Stomach (tissue), 9 donors: Measurements from ENCODE around the gene LANCL1. TPM values are rescaled to one million over a fixed set of nuclear protein-coding genes. Genes with fewer than 3 reads are reported as not detected.
"Not testable (repeated sequence)": the region's sequence is repeated elsewhere in the genome, so short reads cannot be mapped to it uniquely, and the experiment has no call there.

Source experiments
- DNase-seq, 2 donors: peaks; one replicate each; pipeline versions ENCODE4 v3.0.0 to v3.0.0-alpha.2; 2013 to 2019
- H3K27ac ChIP-seq, 5 donors: fragments of 200-600 bp in 4 of 5; sonication (generic) in 4 of 5; one replicate each; pipeline ENCODE4 v1.5.1; 2013 to 2019; ENCODE audit warnings: mild to moderate bottlenecking in 1 of 5, moderate library complexity in 1 of 5
- H3K27me3 ChIP-seq, 3 donors: fragments of 200-600 bp; sonication (generic); one replicate each; pipeline ENCODE4 v1.5.1; 2017 to 2019; ENCODE audit warnings: mixed run types in 1 of 3
- H3K36me3 ChIP-seq, 4 donors: fragments of 200-600 bp; sonication (generic); 1 replicate in 3 of 4; 2 replicates in 1 of 4; pipeline ENCODE4 v1.5.1; 2016 to 2019
- H3K4me1 ChIP-seq, 4 donors: fragments of 200-600 bp; sonication (generic); one replicate each; pipeline ENCODE4 v1.5.1; 2016 to 2019
- H3K4me3 ChIP-seq, 4 donors: fragments of 200-600 bp; sonication (generic) in 3 of 4; one replicate each; pipeline ENCODE4 v1.5.1; 2016 to 2019; ENCODE audit warnings: mild to moderate bottlenecking in 1 of 4
- H3K9me3 ChIP-seq, 4 donors: fragments of 200-600 bp; sonication (generic); one replicate each; pipeline ENCODE4 v1.5.1; 2016 to 2019
- CTCF ChIP-seq, 7 experiments: fragments of 450-650 bp in 4 of 7; fragments of 200-600 bp in 3 of 7; sonication (generic) in 3 of 7; IDR thresholded peaks; one replicate each; pipeline ENCODE4 v1.5.1; 2016 to 2019; ENCODE audit warnings: antibody characterized with exemption in 7 of 7, control low read depth in 2 of 7, mild to moderate bottlenecking in 1 of 7
- EP300 ChIP-seq: sonication (generic); formaldehyde crosslinking; IDR thresholded peaks from one replicate; pipeline ENCODE4 v1.6.1; 2017; ENCODE audit warnings: antibody characterized with exemption
- POLR2A ChIP-seq, 4 donors: fragments of 450-650 bp; IDR thresholded peaks; one replicate each; pipeline ENCODE4 v1.6.1; 2016; ENCODE audit warnings: antibody characterized with exemption in 4 of 4, control low read depth in 2 of 4, mild to moderate bottlenecking in 1 of 4, moderate library complexity in 1 of 4
- POLR2AphosphoS5 ChIP-seq, 3 donors: sonication (generic); formaldehyde crosslinking; IDR thresholded peaks; one replicate each; pipeline ENCODE4 v1.6.1; 2016; ENCODE audit warnings: antibody characterized with exemption in 3 of 3
- WGBS, 5 donors: extraction: QIAGEN DNeasy Blood & Tissue Kit in 3 of 5; methylation state at CpG; one replicate each; pipeline versions ENCODE4 v1.1.5 to v1.1.7; 2013 to 2018; 5-methylcytosine and 5-hydroxymethylcytosine counted together
- intact Hi-C: fragments of 100-400 bp; cut with DNase I; formaldehyde crosslinking; loops from one replicate; pipeline ENCODE4 v1.15.1; 2023; ENCODE audit warnings: low total_unique reads
- polyA plus RNA-seq, 3 donors: library from polyadenylated mRNA; stranded (reverse); fragments of 200-250 nt; gene quantifications; one replicate each; pipeline ENCODE4 v1.2.3, GENCODE V29; 2013
- total RNA-seq, 5 donors: library from RNA; depleted of rRNA; stranded (reverse); fragments of >200 nt; gene quantifications; one replicate each; pipeline versions ENCODE4 v1.1.0 to v1.2.3, GENCODE V29; 2014 to 2016
- donor health status: healthy with polysubstance abuse.
- donor health status: Bipolar disorder and iron deficiency.
- donor health status: healthy.

Gene LANCL1
- total and polyA plus RNA-seq, 8 donors: 0.87 to 49.6 (median 19.8) TPM

DNA sequence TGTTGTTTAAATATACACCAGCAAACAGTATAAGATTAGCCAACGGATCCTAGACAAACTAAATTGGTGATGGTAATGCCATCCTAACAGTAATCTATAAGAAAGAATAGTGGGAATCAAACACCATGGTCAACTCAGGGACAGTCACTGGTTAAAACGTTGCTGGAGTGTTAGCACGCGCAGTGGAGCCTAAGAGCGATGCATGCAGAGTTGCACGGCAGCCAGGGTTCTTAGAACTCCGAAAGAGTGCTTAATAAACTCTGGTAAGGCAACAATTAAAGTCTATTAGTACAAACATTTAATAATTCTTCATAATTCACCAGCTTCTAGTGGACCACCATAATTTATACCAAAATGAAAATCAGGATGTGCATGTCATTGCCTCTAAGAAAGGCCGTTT lies 22.2 kb downstream of the LANCL1 start:
- Histone ChIP-seq H3K27me3 (no peaks in the 10 kb centered on the region), H3K27ac (no peak overlapping the region), H3K9me3 (no peaks in the 10 kb centered on the region), H3K4me1 (no peaks in the 10 kb centered on the region), H3K4me3 (no peak overlapping the region), H3K36me3 (peaks cover 13 to 80% (median 55%) of the 10 kb centered on the region in 4 donors)
- intact Hi-C loops: no loop called here
- TF ChIP-seq EP300: no peak
- TF ChIP-seq POLR2AphosphoS5 (IDR thresholded peaks at IDR 0.05): no peak
- no peak for TF ChIP-seq POLR2A (IDR thresholded peaks at IDR 0.05)
- no peak for DNase-seq
- WGBS, 5 donors: 82 to 87% (median 85%) methylated on average over 8 of the region's 8 CpGs

GRCh38 chr2:210452194-210452593 lies 24.4 kb downstream of the LANCL1 start:
- no peak for DNase-seq
- WGBS, 5 donors: 96 to 100% (median 98%) methylated on average over 2 of the region's 2 CpGs

GRCh38 chr2:210450942-210451341 lies 25.6 kb downstream of the LANCL1 start:
- WGBS, 5 donors: 97 to 100% (median 98%) methylated on average over 3 of the region's 3 CpGs
- H3K27me3 ChIP-seq, intact Hi-C loops, H3K4me3 ChIP-seq, H3K27ac ChIP-seq, H3K4me1 ChIP-seq, DNase-seq: not testable (repeated sequence)
- Histone ChIP-seq H3K36me3 (peaks cover 10 to 64% (median 45%) of the 10 kb centered on the region in 4 donors), H3K9me3 (peaks cover 0 to 14% (median 5%) of the 10 kb centered on the region in 4 donors)

More at GRCh38 chr2:210452194-210452593, 24.4 kb downstream of the LANCL1 start:
- Histone ChIP-seq H3K36me3 (peaks cover 10 to 61% (median 47%) of the 10 kb centered on the region in 4 donors), H3K4me1 (no peaks in the 10 kb centered on the region), H3K4me3 (no peak overlapping the region), H3K9me3 (peaks cover 0 to 10% (median 3%) of the 10 kb centered on the region in 4 donors), H3K27me3 (no peaks in the 10 kb centered on the region), H3K27ac (no peak overlapping the region)
- intact Hi-C loops: no loop called here
- TF ChIP-seq POLR2A (IDR thresholded peaks at IDR 0.05): no peak
- no peak for TF ChIP-seq EP300
- no peak for TF ChIP-seq CTCF (IDR thresholded peaks at IDR 0.05)
- TF ChIP-seq POLR2AphosphoS5 (IDR thresholded peaks at IDR 0.05): no peak

GRCh38 chr2:210445732-210446131 lies 30.8 kb downstream of the LANCL1 start:
- H3K27me3 ChIP-seq: no peaks in the 10 kb centered on the region
- WGBS, 5 donors: 87 to 97% (median 94%) methylated on average over 2 to 3 of the region's 3 CpGs
- H3K9me3 ChIP-seq: peaks cover 0 to 14% (median 5%) of the 10 kb centered on the region in 4 donors
- no peak for DNase-seq
- H3K4me3 ChIP-seq: no peak overlapping the region
- no peak for TF ChIP-seq EP300
- TF ChIP-seq CTCF (IDR thresholded peaks at IDR 0.05): no peak
- no peak for TF ChIP-seq POLR2A (IDR thresholded peaks at IDR 0.05)
- no peak for TF ChIP-seq POLR2AphosphoS5 (IDR thresholded peaks at IDR 0.05)
- intact Hi-C loops: no loop called here
- no peaks in the 10 kb centered on the region for H3K4me1 ChIP-seq
- H3K27ac ChIP-seq: no peak overlapping the region
- peaks cover 2 to 32% (median 25%) of the 10 kb centered on the region in 4 donors for H3K36me3 ChIP-seq

- no peak for TF ChIP-seq POLR2A (IDR thresholded peaks at IDR 0.05)
- peak in 5 of 7 experiments; percentile 18 to 69 (median 34) for TF ChIP-seq CTCF (IDR thresholded peaks at IDR 0.05)
- no peak for TF ChIP-seq POLR2AphosphoS5 (IDR thresholded peaks at IDR 0.05)
- Histone ChIP-seq H3K4me3 (no peak overlapping the region), H3K36me3 (peaks cover 2 to 35% (median 27%) of the 10 kb centered on the region in 4 donors), H3K4me1 (no peaks in the 10 kb centered on the region), H3K27ac (no peak overlapping the region), H3K27me3 (no peaks in the 10 kb centered on the region), H3K9me3 (peaks cover 0 to 14% (median 5%) of the 10 kb centered on the region in 4 donors)
- 45 to 51% (median 49%) methylated on average over 3 of the region's 3 CpGs for WGBS, 5 donors
- intact Hi-C loops: no loop called here
- DNase-seq: peak in 1 of 2 donors; percentile 7
Observed at GRCh38 chr2:210445116-210445707, 31.3 kb downstream of the LANCL1 start.
